HG02970 (cell line): ENCODE results near the gene SRSF10.
A peak's percentile ranks its signal among the peaks of the same experiment; 100 is the strongest.
"Not testable (repeated sequence)": the region's sequence is repeated elsewhere in the genome, so short reads cannot be mapped to it uniquely, and the experiment has no call there.

Experiments used
- ATAC-seq: cut with Tn5 transposase; IDR thresholded peaks from one replicate; pipeline ENCODE4 v1.9.1; 2021; ENCODE audit warnings: mild to moderate bottlenecking, moderate library complexity, moderate number of reproducible peaks; ENCODE audit not compliant: unreplicated experiment, low FRiP score

SRSF10 gene

DNA sequence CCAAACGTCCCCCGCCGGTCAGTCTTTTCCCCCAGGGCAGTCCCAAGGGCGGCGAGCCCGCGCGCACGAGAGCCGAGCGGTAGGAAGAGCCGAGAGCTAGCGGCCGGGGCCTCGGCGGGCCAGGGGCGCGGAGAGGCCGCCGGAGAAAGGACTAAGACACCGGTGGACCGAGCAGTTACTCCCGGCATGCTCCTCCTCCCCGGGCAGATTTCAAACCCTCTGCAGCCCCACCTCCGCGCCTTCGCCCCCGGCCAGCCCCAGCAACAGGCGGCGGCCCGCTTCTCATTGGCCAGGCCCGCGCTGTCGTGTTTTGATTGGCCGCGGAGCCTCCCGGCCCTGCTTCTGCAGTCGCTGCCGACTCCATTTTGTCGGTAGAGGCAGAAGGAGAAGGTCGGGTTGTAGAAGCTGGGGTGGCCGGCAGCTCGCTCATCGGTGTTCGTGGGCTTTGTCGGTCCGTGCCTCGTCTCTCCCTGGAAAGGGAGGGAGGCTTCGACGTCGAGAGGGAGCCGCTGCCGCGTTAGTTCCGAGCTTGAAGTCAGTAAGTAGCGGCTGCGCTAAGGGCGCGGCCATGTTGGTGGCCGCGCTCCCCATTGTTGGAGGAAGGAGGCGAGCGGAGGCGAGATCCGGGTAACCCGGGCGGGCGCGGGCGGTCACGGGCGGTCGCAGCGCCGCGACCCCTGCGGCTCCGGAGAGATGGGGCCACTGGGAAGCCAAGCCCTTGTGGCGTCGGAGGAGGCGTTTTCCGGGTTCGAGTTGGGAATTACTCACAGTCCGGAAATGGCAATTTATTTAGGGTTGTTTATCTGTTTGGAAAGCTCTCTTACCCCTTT is 20.5 kb downstream of the SRSF10 start, which contains the start of gene PNRC2:
TSS of gene PNRC2 (plus strand) at position 368 of the 830 bp plus-strand sequence. CDS start 1,630 bp downstream, outside the sequence.
- ATAC-seq: peak; percentile 80

DNA sequence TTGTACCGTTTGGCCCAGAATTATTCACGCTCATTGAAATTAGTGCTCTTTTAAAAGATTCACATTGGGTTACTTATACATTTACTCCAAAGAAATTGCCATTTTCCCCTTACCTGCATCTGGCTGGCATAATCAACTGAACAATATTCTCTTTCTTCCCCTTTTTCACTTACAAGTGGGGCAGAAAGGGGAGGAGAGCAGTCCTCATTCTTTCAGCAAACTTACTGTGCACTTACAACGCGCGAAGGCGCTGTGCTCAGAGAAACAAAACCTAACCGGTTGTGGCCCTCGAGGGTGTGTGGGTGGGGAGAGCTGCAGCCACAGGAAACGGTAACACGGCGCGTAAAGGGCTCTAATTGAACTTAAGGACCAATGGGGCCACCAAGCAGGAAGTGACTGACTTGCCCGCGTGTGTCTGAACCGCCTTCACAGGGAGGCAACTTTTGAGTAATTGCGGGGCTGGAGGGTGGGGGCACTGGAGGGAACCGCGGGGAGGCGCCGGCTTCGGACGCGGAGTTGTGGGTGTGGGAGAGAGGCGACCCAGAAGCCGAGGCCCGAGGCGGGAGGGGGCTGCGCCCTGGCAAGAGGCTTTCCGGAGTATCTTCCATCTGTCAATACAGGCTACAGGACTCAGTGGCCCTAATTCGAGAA is 21.2 kb downstream of the SRSF10 start:
- peak; percentile 52 for ATAC-seq

- not testable (repeated sequence) for ATAC-seq
Measured at GRCh38 chr1:23958040-23958809, 21.9 kb downstream of the SRSF10 start.

DNA sequence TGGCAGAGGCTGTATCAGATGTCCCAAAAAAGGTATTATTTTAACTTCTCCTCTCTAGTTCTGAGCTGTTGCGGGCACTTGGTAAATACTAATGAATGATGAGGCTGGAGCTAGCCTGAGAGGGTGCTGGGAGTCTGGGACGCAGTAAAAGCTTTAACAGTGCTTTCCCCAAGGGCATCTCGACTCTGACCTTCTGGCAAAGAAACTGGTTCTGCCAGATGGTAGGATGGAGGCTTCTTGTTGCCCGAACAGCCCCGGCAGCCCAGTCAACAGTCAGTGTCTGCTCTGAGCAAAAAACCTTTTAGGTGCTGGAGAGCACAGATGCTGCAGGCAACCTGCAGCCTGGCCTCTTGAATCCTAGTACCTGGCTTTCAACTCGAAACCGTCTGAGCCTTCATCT is 23.0 kb downstream of the SRSF10 start:
- no peak for ATAC-seq

DNA sequence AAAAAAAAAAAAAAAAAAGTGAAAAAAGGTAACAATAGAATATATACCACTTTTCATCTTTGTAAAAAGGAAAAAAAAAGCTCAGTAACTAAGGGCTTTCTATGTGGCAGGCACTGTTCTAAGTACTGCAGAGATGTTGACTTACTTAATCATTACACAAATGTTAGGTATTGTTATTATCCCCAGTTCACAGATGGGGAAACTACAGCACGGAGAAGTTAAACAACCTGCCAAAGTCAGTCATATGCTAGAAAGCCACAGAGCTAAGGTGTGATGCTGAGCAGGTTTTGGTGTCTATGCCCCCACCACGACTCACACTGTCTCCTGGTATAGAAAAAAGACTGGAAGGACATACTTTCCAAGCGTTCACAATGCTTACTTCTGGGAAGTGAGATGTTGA is 27.1 kb downstream of the SRSF10 start:
- ATAC-seq: no peak

DNA sequence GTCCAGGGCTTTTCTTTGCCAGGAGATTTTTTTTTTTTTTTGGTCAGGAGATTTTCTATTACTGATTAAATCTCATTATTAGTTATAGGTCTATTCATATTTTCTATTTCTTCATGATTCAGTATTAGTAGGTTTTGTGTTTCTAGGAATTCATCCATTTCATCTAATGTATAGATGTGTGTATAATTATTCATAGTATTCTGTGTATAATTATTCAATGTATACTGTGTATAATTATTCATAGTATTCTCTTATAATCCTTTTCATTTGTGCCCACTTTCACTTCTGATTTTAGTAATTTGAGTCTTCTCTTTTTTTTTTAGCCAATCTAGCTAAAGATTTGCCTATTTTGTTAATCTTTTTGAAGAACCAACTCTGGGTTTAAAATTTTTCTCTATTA is 32.8 kb downstream of the SRSF10 start:
- ATAC-seq: no peak

DNA sequence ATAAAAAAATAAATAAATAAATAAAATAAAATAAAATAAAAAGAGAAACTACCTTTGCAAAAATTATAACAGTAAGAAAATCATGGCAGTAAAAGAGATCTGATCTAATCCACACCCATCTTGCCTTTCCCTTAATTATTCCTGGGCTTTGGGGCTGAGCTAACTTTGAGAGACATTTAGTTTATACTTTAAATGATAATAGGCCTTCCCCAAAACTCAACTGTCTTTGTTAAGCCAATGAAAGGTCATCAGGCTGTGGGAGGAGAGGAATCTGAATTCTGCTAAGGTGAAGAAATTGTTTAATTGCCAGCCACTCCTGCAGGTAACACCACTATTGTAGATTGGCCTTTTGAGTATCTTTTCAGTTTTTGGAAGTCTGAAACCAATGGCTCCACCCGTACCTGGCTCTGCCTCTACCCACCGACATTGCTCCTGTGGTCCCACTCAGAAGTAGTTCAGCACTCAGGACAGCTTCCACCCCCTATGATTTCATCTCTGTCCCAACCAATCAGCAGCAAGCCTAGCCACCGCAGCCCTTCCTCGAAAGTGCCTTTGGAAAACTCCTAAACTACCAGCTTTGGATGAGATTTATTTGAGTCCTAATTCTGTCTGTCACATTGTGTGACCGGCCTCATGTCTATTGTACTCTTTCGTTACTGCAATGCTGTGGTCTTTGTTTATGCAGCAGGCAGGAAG is 43.5 kb downstream of the SRSF10 start:
- no peak for ATAC-seq

- no peak for ATAC-seq
Measured at GRCh38 chr1:23931491-23931880, 48.6 kb downstream of the SRSF10 start.

DNA sequence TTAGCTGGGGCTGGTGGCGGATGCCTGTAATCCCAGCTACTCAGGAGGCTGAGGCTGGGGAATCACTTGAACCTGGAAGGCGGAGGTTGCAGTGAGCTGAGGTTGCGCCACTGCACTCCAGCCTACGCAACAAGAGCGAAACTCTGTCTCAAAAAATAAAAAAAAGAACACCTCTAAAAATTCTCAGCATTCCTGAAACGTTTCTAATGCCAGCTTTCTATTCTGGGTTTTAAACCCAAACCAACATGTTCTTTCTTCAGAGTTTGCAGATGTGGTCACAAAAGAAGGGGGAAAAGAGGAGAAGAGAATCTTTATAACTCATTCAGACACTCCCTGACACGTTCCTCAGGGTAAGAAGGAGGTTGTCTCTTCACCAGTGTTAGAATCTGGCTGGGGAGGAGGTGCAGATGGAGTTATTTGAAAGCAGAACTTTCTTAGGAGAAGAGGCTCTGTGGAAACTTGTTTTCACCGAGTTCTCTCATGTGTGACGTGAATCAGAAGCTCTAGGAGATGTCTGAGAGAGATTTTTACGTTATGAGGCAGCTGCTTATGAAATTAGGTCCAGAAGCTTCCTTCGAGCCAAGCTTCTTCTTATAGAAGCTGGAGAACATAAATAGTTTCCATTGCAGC is 49.2 kb downstream of the SRSF10 start:
- no peak for ATAC-seq

DNA sequence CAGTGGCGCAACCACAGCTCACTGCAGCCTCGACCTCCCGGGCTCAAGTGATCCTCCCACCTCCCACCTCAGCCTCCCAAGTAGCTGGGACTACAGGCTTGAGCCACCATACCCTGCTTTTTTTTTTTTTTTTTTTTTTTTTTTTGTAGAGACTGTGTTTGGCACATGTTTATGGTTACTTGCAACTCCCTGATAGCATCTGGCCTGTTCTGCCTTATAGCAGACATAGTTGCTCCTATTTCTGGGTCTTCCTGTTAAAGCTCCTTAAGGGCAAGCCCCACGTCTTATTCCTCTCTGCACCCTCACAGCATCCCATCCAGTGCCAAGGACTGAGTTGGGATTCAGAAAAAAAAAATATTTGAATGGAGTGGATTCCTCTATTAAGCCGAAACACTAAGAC is 49.9 kb downstream of the SRSF10 start:
- ATAC-seq: no peak

DNA sequence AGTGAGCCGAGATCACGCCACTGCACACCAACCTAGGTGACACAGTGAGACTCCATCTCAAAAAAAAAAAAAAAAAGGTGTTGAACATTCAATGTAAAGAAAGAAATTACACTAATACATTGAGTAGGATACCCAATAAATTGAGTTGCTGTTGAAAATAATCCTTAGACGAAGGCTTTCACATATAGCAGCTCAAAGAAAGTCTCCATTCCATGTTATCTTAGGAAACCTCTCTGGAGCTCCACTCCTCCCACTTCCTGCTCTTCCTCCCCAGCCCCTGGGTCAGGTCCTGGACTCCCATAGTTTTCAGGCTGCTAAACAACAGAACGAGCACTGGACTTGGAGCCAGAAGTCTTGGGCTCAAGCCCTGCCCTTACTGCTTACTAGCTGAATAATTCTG is 51.3 kb downstream of the SRSF10 start:
- ATAC-seq: no peak

- ATAC-seq: no peak
Measured at GRCh38 chr1:23927097-23927496, 53.0 kb downstream of the SRSF10 start.

GRCh38 chr1:23925279-23925678 is 54.8 kb downstream of the SRSF10 start:
- no peak for ATAC-seq

DNA sequence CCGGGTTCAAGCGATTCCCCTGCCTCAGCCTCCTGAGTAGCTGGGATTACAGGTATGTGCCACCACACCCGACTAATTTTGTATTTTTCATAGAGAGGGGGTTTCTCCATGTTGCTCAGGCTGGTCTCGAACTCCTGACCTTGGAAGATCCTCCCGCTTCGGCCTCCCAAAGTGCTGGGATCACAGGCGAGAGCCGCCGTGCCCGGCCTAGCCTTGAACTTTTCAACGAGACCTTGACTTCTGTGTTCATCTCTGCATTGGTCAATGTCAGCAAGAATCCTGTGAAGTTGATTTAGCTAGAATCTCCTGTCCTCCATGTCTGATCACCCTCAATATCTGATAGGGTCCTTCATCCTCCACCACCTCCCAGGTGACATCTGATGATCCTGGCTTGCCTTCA is 55.5 kb downstream of the SRSF10 start:
- ATAC-seq: no peak

DNA sequence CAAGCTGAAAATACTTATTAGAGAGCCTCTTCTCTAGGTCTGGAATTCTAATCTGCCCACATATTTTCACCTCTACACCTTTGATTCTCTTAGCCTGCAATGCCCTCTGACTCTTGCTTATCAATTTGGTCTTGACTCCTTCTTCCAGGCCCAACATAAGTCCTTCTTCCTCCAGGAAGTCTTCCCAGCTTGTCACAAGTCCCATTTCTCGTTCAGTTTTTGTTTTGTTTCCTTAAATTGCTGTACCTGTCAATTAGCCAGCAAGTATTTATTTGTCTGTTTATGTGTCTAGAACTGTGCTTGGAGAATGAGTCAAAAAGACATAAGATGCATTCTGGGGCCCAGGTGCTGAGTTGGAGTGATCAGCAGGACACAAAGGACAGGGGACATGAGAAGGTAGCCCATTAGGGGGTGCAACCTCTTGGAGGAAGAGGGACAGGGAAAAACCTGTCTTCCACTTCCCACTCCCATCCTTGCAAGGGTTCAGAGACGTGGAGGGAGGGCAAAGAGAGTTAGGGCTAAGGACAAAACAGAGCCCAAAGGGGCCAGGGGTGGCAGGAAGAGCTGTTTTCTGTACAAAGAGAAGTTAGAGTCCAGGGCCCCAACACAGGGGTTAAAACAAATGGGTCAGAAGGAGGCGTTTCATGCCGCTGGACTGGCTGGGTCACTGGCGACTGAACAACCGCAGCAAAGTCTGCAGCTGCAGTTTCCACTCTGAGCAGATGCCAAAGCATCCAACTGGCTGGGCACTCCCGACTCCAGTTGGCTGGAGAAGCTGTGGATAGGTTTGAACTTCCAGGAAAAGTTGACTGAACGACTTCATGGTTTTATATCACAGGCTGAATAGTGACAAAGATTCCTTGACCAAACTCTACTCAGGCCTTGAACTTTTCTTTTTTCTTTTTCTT is 56.3 kb downstream of the SRSF10 start:
- ATAC-seq: no peak

- ATAC-seq: no peak
Measured at GRCh38 chr1:23922321-23922943, 57.7 kb downstream of the SRSF10 start.

DNA sequence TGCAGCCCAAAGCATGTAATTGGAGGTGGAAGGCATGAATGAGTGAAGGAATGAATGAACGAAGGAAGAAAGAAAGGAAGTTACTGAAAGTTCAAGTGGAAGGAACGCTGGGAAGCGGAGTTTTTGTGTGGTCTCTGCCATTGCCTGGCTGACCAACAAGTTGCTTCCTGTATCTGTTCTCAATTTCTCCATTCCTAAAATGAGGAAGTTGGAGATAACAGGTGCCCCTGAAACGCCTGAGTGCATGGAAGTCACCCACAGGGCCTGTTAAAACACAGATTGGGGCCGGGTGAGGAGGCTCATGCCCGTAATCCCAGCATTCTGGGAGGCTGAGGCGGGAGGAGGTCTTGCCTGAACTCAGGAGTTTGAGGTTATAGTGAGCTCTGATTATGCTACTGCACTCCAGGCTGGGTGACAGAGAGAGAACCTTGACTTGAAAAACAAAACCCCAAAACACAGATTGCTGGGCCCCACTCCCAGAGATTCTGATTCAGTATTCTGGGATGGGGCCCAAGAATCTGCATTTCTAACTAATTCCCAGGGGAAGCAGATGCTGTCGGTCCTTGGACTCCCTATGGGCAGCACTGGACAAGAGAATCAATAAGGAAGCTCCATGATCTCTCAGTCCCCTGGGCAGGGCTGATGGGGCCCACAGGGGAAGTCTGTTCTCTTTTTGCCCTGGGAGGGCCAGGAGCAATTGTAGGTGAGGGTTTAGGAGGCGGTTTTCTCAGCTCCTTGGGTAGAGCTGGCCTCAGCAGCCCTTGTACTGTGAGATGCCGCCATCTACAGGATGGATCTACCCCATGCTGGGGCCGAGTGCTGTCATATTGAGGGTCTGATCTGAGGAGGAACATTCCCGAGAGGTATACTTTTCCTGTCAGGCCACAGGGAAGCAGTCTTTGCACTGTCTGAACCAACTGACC is 63.7 kb downstream of the SRSF10 start:
- ATAC-seq: peak; percentile 42

- no peak for ATAC-seq
Measured at GRCh38 chr1:23915466-23915865, 64.7 kb downstream of the SRSF10 start.
